Fibroblast of mammary gland (primary cell): Measurements from ENCODE around the gene NFIL3.

ENCODE experiments used
- DNase-seq: peaks from one replicate; pipeline ENCODE4 v3.0.0-alpha.2; 2010; ENCODE audit warnings: low read depth
- H3K4me3 ChIP-seq: 2 replicates; pipeline ENCODE4 v1.5.1; 2011; ENCODE audit warnings: low read depth, mild to moderate bottlenecking, low read length, moderate library complexity; ENCODE audit not compliant: control insufficient read depth
- TF ChIP-seq, protein P1 (sequence below): conservative IDR thresholded peaks from 2 replicates; pipeline ENCODE4 v1.5.1; 2011; ENCODE audit warnings: low read depth, low read length, inconsistent platforms; ENCODE audit not compliant: control insufficient read depth, insufficient read depth

The NFIL3 gene

DNA sequence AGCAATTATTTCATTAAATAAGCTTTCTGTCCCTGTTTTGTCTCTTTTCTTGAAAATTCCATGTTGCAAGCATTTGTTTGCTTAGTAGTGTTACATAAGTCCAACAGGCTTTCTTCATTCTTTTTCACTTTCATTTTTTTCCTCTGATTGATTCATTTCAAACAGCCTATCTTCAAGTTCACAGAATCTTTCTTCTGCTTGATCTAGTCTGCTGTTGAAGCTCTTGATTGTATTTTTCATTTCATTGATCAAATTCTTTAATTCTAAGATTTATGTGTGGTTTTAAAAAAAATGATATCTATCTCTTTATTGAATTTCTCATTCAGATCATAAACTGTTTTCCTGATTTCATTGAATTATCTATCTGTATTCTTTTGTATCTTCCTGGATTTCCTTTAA is 20.4 kb upstream of the NFIL3 start:
- no peak for DNase-seq
- no peak overlapping the region for H3K4me3 ChIP-seq
- TF ChIP-seq, protein P1, sequence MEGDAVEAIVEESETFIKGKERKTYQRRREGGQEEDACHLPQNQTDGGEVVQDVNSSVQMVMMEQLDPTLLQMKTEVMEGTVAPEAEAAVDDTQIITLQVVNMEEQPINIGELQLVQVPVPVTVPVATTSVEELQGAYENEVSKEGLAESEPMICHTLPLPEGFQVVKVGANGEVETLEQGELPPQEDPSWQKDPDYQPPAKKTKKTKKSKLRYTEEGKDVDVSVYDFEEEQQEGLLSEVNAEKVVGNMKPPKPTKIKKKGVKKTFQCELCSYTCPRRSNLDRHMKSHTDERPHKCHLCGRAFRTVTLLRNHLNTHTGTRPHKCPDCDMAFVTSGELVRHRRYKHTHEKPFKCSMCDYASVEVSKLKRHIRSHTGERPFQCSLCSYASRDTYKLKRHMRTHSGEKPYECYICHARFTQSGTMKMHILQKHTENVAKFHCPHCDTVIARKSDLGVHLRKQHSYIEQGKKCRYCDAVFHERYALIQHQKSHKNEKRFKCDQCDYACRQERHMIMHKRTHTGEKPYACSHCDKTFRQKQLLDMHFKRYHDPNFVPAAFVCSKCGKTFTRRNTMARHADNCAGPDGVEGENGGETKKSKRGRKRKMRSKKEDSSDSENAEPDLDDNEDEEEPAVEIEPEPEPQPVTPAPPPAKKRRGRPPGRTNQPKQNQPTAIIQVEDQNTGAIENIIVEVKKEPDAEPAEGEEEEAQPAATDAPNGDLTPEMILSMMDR: no peak

DNA sequence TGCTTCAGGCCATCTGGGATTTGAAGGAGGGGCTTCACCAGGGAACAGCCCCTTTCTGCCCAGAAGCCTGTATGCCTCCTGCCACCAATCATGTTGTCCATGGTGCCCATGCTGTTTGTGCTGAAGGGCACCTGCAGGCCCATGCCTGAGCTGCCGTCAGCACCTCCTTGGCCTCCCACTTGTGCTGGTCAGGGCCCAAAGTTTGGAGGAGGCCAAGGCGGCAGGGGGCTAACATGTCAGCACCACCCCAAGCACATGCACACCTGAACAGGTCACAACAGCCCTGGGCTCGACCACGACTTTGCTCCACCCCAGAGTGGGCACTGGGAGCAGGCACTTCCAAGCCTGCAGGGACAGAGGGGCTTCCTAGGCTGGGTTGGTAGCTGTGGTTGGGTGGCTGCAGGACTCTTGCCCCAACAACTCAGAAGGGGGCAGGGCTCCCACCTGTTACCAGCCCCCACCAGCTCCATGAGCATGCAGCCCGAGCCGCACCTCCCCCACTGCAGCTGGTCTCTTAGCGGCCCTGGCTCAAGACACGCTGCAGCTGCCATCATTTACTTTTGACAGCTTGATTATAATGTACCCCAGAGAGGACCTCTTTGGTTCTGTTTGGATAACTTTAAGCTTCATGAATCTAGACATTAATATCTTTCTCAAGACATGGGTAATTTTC is 19.8 kb upstream of the NFIL3 start:
- TF ChIP-seq, protein P1: no peak
- no peak overlapping the region for H3K4me3 ChIP-seq
- no peak for DNase-seq

DNA sequence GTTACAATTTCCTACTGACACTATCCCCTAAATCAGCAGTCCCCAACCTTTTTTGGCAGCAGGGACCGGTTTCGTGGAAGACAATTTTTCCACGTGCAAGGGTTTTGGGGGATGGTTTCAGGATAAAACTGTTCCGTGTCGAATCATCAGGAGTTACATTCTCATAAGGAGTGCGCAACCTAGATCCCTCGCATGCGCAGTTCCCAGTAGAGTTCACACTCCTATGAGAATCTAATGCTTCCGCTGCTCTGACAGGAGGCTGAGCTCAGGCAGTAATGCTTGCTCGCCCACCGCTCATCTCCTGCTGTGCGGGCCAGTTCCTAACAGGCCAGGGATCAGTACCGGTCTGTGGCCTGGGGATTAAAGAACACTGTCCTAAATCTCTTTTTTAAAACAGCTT is 13.2 kb upstream of the NFIL3 start:
- DNase-seq: no peak
- TF ChIP-seq, protein P1: no peak
- H3K4me3 ChIP-seq: no peak overlapping the region

DNA sequence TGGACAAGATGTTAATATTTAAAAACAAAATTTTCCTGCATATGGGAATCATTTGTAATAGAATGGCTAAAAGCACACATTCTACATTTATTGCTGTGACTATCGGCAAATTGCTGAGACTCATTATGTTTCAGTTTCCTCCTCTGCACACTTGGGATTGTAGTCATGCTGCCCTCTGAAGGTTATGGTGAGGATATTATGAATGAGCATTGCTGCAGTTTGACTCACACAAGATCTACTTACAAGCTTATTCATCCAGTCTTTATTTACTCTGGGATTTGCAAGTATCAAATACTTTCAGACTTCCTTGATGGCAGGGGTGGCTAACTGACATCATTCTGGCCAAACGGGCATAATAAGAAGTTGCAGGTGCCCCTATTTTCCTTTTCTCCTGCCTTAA is 9.5 kb upstream of the NFIL3 start:
- DNase-seq: peak; percentile 96
- no peak overlapping the region for H3K4me3 ChIP-seq
- TF ChIP-seq, protein P1: peak; percentile 63

DNA sequence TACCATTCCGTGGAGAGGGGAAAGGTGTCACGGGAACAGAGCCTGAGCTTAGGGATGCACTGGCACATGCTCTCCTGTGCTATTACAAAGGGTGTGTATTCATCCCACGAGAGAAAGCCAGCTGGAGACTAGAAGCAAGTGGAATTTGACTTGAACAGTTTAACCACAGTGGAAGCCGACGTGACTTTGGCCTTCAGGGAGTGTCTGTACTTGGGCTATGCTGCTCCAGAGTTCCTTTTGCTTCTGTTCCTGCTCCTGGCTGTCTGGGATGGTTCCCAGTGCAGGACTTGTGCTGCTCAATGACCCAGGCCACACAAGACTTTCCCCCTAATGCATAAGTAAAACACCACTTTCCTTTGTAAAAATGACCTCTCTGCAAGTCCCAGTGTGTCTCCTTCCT is 7.9 kb upstream of the NFIL3 start:
- DNase-seq: no peak
- no peak overlapping the region for H3K4me3 ChIP-seq
- TF ChIP-seq, protein P1: no peak

DNA sequence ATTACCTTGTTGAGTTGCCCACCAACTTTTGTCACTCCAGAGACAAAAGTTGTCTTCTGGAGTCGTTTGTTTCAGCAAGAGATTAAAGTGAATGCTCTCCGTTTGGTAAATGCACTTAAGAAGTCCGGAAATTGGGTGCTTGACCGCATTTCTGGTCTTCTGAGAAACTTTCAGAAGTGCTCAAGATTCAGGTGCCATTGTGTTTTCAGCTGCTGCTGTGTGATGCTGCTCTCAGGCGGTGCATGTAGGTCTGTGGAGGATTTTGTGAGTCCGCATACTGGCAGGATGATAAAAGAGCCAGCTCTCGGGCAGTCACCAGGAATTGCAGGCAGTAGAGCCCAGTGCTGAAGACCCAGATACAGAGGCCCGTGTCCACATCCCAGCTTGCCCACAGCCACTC is 5.9 kb upstream of the NFIL3 start:
- no peak for DNase-seq
- H3K4me3 ChIP-seq: no peak overlapping the region
- TF ChIP-seq, protein P1: no peak

DNA sequence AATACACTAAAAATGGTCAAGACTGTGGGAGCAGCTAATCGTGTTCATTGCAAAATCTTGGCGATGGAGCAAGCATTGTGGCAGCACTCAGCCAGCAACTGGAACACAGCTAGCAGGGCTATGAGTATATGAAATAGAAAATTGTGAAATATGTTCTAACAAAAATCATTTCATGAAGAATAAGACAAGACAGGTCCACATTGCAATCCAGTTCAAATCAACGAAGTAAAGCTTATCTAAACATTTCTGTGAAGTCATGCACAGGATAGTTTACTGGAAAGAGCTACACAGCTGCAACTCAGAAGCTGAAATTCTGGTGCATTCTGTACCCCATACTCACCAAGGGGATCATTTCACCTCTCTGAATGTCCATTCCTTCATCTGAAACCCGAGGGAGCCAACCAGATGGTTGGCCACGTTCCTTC is 5.3 kb upstream of the NFIL3 start:
- TF ChIP-seq, protein P1: no peak
- no peak overlapping the region for H3K4me3 ChIP-seq
- peak; percentile 86 for DNase-seq
